Measurements from ENCODE around the gene TMF1.

The TMF1 gene

GRCh38 chr3:69094467-69095205 lies 42.5 kb upstream of the TMF1 start:
- no peak overlapping the region for H3K4me3 ChIP-seq (ENCODE audit: low read depth, low read length)
- no peaks in the 10 kb centered on the region for H3K27me3 ChIP-seq (replicated peaks)
- peak; percentile 22 for DNase-seq
- H3K27ac ChIP-seq, result no peak overlapping the region
- H3K36me3 ChIP-seq (replicated peaks), result peaks cover 2% of the 10 kb centered on the region
- in situ Hi-C loops (cut with HindIII; ENCODE audit: low pct_ligation_motif_present, low sequenced_read_pairs), result no loop called here
- TF ChIP-seq CTCF (IDR thresholded peaks at IDR 0.05; ENCODE audit: low read depth, low read length, missing control alignments), result no peak

GRCh38 chr3:69092030-69092516 lies 39.9 kb upstream of the TMF1 start:
- H3K36me3 ChIP-seq (replicated peaks), result no peaks in the 10 kb centered on the region
- in situ Hi-C loops (cut with HindIII; ENCODE audit: low pct_ligation_motif_present, low sequenced_read_pairs), result no loop called here
- DNase-seq, result no peak
- no peak for TF ChIP-seq CTCF (IDR thresholded peaks at IDR 0.05; ENCODE audit: low read depth, low read length, missing control alignments)
- no peak overlapping the region for H3K4me3 ChIP-seq (ENCODE audit: low read depth, low read length)
- no peak overlapping the region for H3K27ac ChIP-seq
- H3K27me3 ChIP-seq (replicated peaks), result no peaks in the 10 kb centered on the region

GRCh38 chr3:69091389-69092029 lies 39.4 kb upstream of the TMF1 start:
- Histone ChIP-seq H3K36me3 (replicated peaks) (no peaks in the 10 kb centered on the region), H3K4me3 (ENCODE audit: low read depth, low read length) (no peak overlapping the region), H3K27ac (no peak overlapping the region), H3K27me3 (replicated peaks) (no peaks in the 10 kb centered on the region)
- TF ChIP-seq CTCF (IDR thresholded peaks at IDR 0.05; ENCODE audit: low read depth, low read length, missing control alignments), result no peak
- in situ Hi-C loops (cut with HindIII; ENCODE audit: low pct_ligation_motif_present, low sequenced_read_pairs), result no loop called here
- DNase-seq, result no peak

GRCh38 chr3:69090021-69090420 lies 37.9 kb upstream of the TMF1 start:
- Histone ChIP-seq H3K27me3 (replicated peaks) (no peaks in the 10 kb centered on the region), H3K4me3 (ENCODE audit: low read depth, low read length) (no peak overlapping the region)
- TF ChIP-seq CTCF (IDR thresholded peaks at IDR 0.05; ENCODE audit: low read depth, low read length, missing control alignments), result no peak

GRCh38 chr3:69088063-69088462 lies 35.9 kb upstream of the TMF1 start:
- in situ Hi-C loops (cut with HindIII; ENCODE audit: low pct_ligation_motif_present, low sequenced_read_pairs), result no loop called here
- Histone ChIP-seq H3K36me3 (replicated peaks) (no peaks in the 10 kb centered on the region), H3K27ac (no peak overlapping the region), H3K4me3 (ENCODE audit: low read depth, low read length) (no peak overlapping the region), H3K27me3 (replicated peaks) (no peaks in the 10 kb centered on the region)
- TF ChIP-seq CTCF (IDR thresholded peaks at IDR 0.05; ENCODE audit: low read depth, low read length, missing control alignments), result peak; percentile 35
- no peak for DNase-seq

More at GRCh38 chr3:69090021-69090420, 37.9 kb upstream of the TMF1 start:
- in situ Hi-C loops (cut with HindIII; ENCODE audit: low pct_ligation_motif_present, low sequenced_read_pairs), result no loop called here
- no peak overlapping the region for H3K27ac ChIP-seq
- no peaks in the 10 kb centered on the region for H3K36me3 ChIP-seq (replicated peaks)
- DNase-seq, result peak; percentile 47

Measured in brain microvascular endothelial cell (primary cell).